ENCODE measurements around the gene PIK3R6.
"Not testable (repeated sequence)": the region's sequence is repeated elsewhere in the genome, so short reads cannot be mapped to it uniquely, and the experiment has no call there.

The PIK3R6 gene

GRCh38 chr17:8823279-8823678, 44.2 kb downstream of the PIK3R6 start:
- no peak for DNase-seq

GRCh38 chr17:8822401-8823035, 45.0 kb downstream of the PIK3R6 start:
- no peak for DNase-seq

- DNase-seq: no peak
These were observed 45.9 kb downstream of the PIK3R6 start for GRCh38 chr17:8821446-8822105.

- DNase-seq: no peak
These were observed 47.0 kb downstream of the PIK3R6 start for GRCh38 chr17:8820311-8821010.

- DNase-seq: no peak
These were observed 48.7 kb downstream of the PIK3R6 start for GRCh38 chr17:8818654-8819330.

GRCh38 chr17:8818047-8818446, 49.4 kb downstream of the PIK3R6 start:
- no peak for DNase-seq

GRCh38 chr17:8806926-8807550, 60.4 kb downstream of the PIK3R6 start:
- DNase-seq: no peak

- no peak for DNase-seq
These were observed 61.1 kb downstream of the PIK3R6 start for GRCh38 chr17:8806253-8806925.

GRCh38 chr17:8805396-8805795, 62.1 kb downstream of the PIK3R6 start:
- DNase-seq: not testable (repeated sequence)

GRCh38 chr17:8803531-8804420, 63.7 kb downstream of the PIK3R6 start:
- DNase-seq: no peak

GRCh38 chr17:8801135-8801840, 66.2 kb downstream of the PIK3R6 start:
- no peak for DNase-seq

- no peak for DNase-seq
These were observed 66.8 kb downstream of the PIK3R6 start for GRCh38 chr17:8800656-8801055.

GRCh38 chr17:8799570-8800212, 67.8 kb downstream of the PIK3R6 start:
- DNase-seq: no peak

- DNase-seq: no peak
These were observed 68.5 kb downstream of the PIK3R6 start, which contains the start of gene MFSD6L for GRCh38 chr17:8798846-8799569. Gene MFSD6L (minus strand): TSS chr17:8799365. CDS start chr17:8799120, 245 bp downstream.

GRCh38 chr17:8798176-8798845, 69.2 kb downstream of the PIK3R6 start:
- DNase-seq: no peak

- DNase-seq: no peak
These were observed 69.8 kb downstream of the PIK3R6 start for GRCh38 chr17:8797621-8798175.

GRCh38 chr17:8794636-8795035, 72.8 kb downstream of the PIK3R6 start:
- no peak for DNase-seq

GRCh38 chr17:8793649-8794048, 73.8 kb downstream of the PIK3R6 start:
- no peak for DNase-seq

Data from NCI-H2029 (cell line).